ENCODE data around the gene TMEM233.

Gene TMEM233

GRCh38 chr12:119678459-119678858 lies 84.9 kb downstream of the TMEM233 start:
- no peak for TF ChIP-seq GATA2 (IDR thresholded peaks at IDR 0.05; ENCODE audit: low read depth, low read length)
- no peak for TF ChIP-seq GATA3 (IDR thresholded peaks at IDR 0.05; ENCODE audit: low read depth, low read length)

GRCh38 chr12:119679081-119679480 lies 85.5 kb downstream of the TMEM233 start:
- no peak for TF ChIP-seq GATA2 (IDR thresholded peaks at IDR 0.05; ENCODE audit: low read depth, low read length)
- no peak for TF ChIP-seq GATA3 (IDR thresholded peaks at IDR 0.05; ENCODE audit: low read depth, low read length)

- TF ChIP-seq GATA3 (IDR thresholded peaks at IDR 0.05; ENCODE audit: low read depth, low read length) (no peak), GATA2 (IDR thresholded peaks at IDR 0.05; ENCODE audit: low read depth, low read length) (no peak)
Observed at GRCh38 chr12:119679490-119679889, 85.9 kb downstream of the TMEM233 start.

- TF ChIP-seq GATA3 (IDR thresholded peaks at IDR 0.05; ENCODE audit: low read depth, low read length) (no peak), GATA2 (IDR thresholded peaks at IDR 0.05; ENCODE audit: low read depth, low read length) (no peak)
Observed at GRCh38 chr12:119681111-119681510, 87.5 kb downstream of the TMEM233 start.

- TF ChIP-seq GATA2 (IDR thresholded peaks at IDR 0.05; ENCODE audit: low read depth, low read length) (no peak), GATA3 (IDR thresholded peaks at IDR 0.05; ENCODE audit: low read depth, low read length) (no peak)
Observed at GRCh38 chr12:119681728-119682638, 88.4 kb downstream of the TMEM233 start.

- TF ChIP-seq GATA3 (IDR thresholded peaks at IDR 0.05; ENCODE audit: low read depth, low read length) = no peak
- TF ChIP-seq GATA2 (IDR thresholded peaks at IDR 0.05; ENCODE audit: low read depth, low read length) = no peak
Observed at GRCh38 chr12:119682639-119683252, 89.2 kb downstream of the TMEM233 start.

GRCh38 chr12:119683413-119683812 lies 89.8 kb downstream of the TMEM233 start:
- TF ChIP-seq GATA2 (IDR thresholded peaks at IDR 0.05; ENCODE audit: low read depth, low read length) = no peak
- no peak for TF ChIP-seq GATA3 (IDR thresholded peaks at IDR 0.05; ENCODE audit: low read depth, low read length)

- TF ChIP-seq GATA2 (IDR thresholded peaks at IDR 0.05; ENCODE audit: low read depth, low read length) (no peak), GATA3 (IDR thresholded peaks at IDR 0.05; ENCODE audit: low read depth, low read length) (no peak)
Observed at GRCh38 chr12:119683816-119684215, 90.2 kb downstream of the TMEM233 start.

- TF ChIP-seq GATA3 (IDR thresholded peaks at IDR 0.05; ENCODE audit: low read depth, low read length) (no peak), GATA2 (IDR thresholded peaks at IDR 0.05; ENCODE audit: low read depth, low read length) (no peak)
Observed at GRCh38 chr12:119684711-119685369, 91.3 kb downstream of the TMEM233 start.

- TF ChIP-seq GATA2 (IDR thresholded peaks at IDR 0.05; ENCODE audit: low read depth, low read length) = no peak
- no peak for TF ChIP-seq GATA3 (IDR thresholded peaks at IDR 0.05; ENCODE audit: low read depth, low read length)
Observed at GRCh38 chr12:119685375-119685774, 91.8 kb downstream of the TMEM233 start.

- TF ChIP-seq GATA2 (IDR thresholded peaks at IDR 0.05; ENCODE audit: low read depth, low read length) (no peak), GATA3 (IDR thresholded peaks at IDR 0.05; ENCODE audit: low read depth, low read length) (no peak)
Observed at GRCh38 chr12:119686355-119686754, 92.8 kb downstream of the TMEM233 start.

GRCh38 chr12:119686776-119687175 lies 93.2 kb downstream of the TMEM233 start:
- TF ChIP-seq GATA2 (IDR thresholded peaks at IDR 0.05; ENCODE audit: low read depth, low read length) = no peak
- no peak for TF ChIP-seq GATA3 (IDR thresholded peaks at IDR 0.05; ENCODE audit: low read depth, low read length)

GRCh38 chr12:119687406-119687805 lies 93.8 kb downstream of the TMEM233 start:
- TF ChIP-seq GATA3 (IDR thresholded peaks at IDR 0.05; ENCODE audit: low read depth, low read length) (no peak), GATA2 (IDR thresholded peaks at IDR 0.05; ENCODE audit: low read depth, low read length) (no peak)

- no peak for TF ChIP-seq GATA3 (IDR thresholded peaks at IDR 0.05; ENCODE audit: low read depth, low read length)
- no peak for TF ChIP-seq GATA2 (IDR thresholded peaks at IDR 0.05; ENCODE audit: low read depth, low read length)
Observed at GRCh38 chr12:119687879-119688278, 94.3 kb downstream of the TMEM233 start.

Measured in SH-SY5Y (cell line).